Esophagus muscularis mucosa (tissue), 4 donors: ENCODE measurements around the gene PHACTR3. TPM values are rescaled to one million over a fixed set of nuclear protein-coding genes. Genes with fewer than 3 reads are reported as not detected.

Experiments
- DNase-seq: peaks from one replicate; pipeline ENCODE4 v3.0.0-alpha.2; 2017; ENCODE audit errors: extremely low spot score
- H3K27ac ChIP-seq, 4 donors: fragments of 200-600 bp; sonication (generic); replicated peaks in 1 of 4; 1 replicate in 3 of 4; 2 replicates in 1 of 4; pipeline ENCODE4 v1.5.1; 2016 to 2019; ENCODE audit warnings: mild to moderate bottlenecking in 1 of 4
- H3K27me3 ChIP-seq, 4 donors: fragments of 200-600 bp; sonication (generic); one replicate each; pipeline versions ENCODE4 v1.5.1 to v1.6.0; 2016 to 2019
- H3K36me3 ChIP-seq, 4 donors: fragments of 200-600 bp; sonication (generic); one replicate each; pipeline ENCODE4 v1.5.1; 2016 to 2019
- H3K4me1 ChIP-seq, 4 donors: fragments of 200-600 bp; sonication (generic); one replicate each; pipeline ENCODE4 v1.5.1; 2016 to 2019
- H3K4me3 ChIP-seq, 4 donors: fragments of 200-600 bp; sonication (generic); 1 replicate in 2 of 4; 2 replicates in 2 of 4; pipeline ENCODE4 v1.5.1; 2016 to 2019; ENCODE audit warnings: mild to moderate bottlenecking in 4 of 4, moderate library complexity in 1 of 4
- H3K9me3 ChIP-seq, 4 donors: fragments of 200-600 bp; sonication (generic); 1 replicate in 3 of 4; 2 replicates in 1 of 4; pipeline ENCODE4 v1.5.1; 2016 to 2019
- CTCF ChIP-seq, 3 experiments: fragments of 200-600 bp in 2 of 3; fragments of 450-650 bp in 1 of 3; sonication (generic) in 2 of 3; IDR thresholded peaks; one replicate each; pipeline ENCODE4 v1.5.1; 2017 to 2019; ENCODE audit warnings: antibody characterized with exemption in 3 of 3, mild to moderate bottlenecking in 2 of 3, moderate library complexity in 1 of 3
- EP300 ChIP-seq: sonication (generic); formaldehyde crosslinking; IDR thresholded peaks from one replicate; pipeline ENCODE4 v1.6.1; 2017; ENCODE audit warnings: antibody characterized with exemption
- POLR2A ChIP-seq: fragments of 450-650 bp; IDR thresholded peaks from one replicate; pipeline ENCODE4 v1.6.1; 2017; ENCODE audit warnings: antibody characterized with exemption, moderate library complexity, mild to moderate bottlenecking, low read depth
- POLR2AphosphoS5 ChIP-seq, 2 donors: sonication (generic); formaldehyde crosslinking; IDR thresholded peaks; one replicate each; pipeline ENCODE4 v1.6.1; 2017; ENCODE audit warnings: antibody characterized with exemption in 2 of 2
- WGBS: methylation state at CpG from one replicate; pipeline ENCODE4 v1.1.5; 2018; 5-methylcytosine and 5-hydroxymethylcytosine counted together
- intact Hi-C: fragments of 100-400 bp; cut with DNase I; formaldehyde crosslinking; loops from one replicate; pipeline ENCODE4 v1.15.1; 2023
- total RNA-seq, 4 donors: library from RNA; depleted of rRNA; stranded (reverse); fragments of >200 nt; gene quantifications; one replicate each; pipeline versions ENCODE4 v1.1.0 to v1.2.1, GENCODE V29; 2016

Gene PHACTR3
- total RNA-seq, 4 donors from 2014 or later, result 0.17 to 0.86 (median 0.56) TPM

- Histone ChIP-seq H3K4me1 (peaks cover 16 to 27% (median 20%) of the 10 kb centered on the region in 4 donors), H3K9me3 (no peaks in the 10 kb centered on the region), H3K27me3 (peaks cover 0 to 12% (median under 1%) of the 10 kb centered on the region in 4 donors), H3K4me3 (no peak overlapping the region), H3K27ac (no peak overlapping the region), H3K36me3 (no peaks in the 10 kb centered on the region)
- no peak for TF ChIP-seq CTCF (IDR thresholded peaks at IDR 0.05)
- WGBS, result 90% methylated on average over 13 of the region's 13 CpGs
- peak; percentile 89 for DNase-seq
- intact Hi-C loops, result no loop called here
Observed at GRCh38 chr20:59832406-59833363, 228.3 kb downstream of the PHACTR3 start.

- peak; percentile 70 for DNase-seq
- intact Hi-C loops, result no loop called here
- H3K27me3 ChIP-seq, result peaks cover 0 to 36% (median 7%) of the 10 kb centered on the region in 4 donors
- H3K36me3 ChIP-seq, result no peaks in the 10 kb centered on the region
- H3K27ac ChIP-seq, result no peak overlapping the region
- no peak for TF ChIP-seq POLR2A
- no peak for TF ChIP-seq POLR2AphosphoS5 (IDR thresholded peaks at IDR 0.05)
- TF ChIP-seq EP300, result no peak
- TF ChIP-seq CTCF (IDR thresholded peaks at IDR 0.05), result no peak
- H3K4me1 ChIP-seq, result peaks cover 16 to 34% (median 20%) of the 10 kb centered on the region in 4 donors
- WGBS, result 36% methylated on average over 2 of the region's 2 CpGs
- no peak overlapping the region for H3K4me3 ChIP-seq
- H3K9me3 ChIP-seq, result no peaks in the 10 kb centered on the region
Observed at GRCh38 chr20:59835057-59835447, 230.7 kb downstream of the PHACTR3 start.

GRCh38 chr20:59835448-59836395, 231.4 kb downstream of the PHACTR3 start:
- no peaks in the 10 kb centered on the region for H3K36me3 ChIP-seq
- peaks cover 16 to 34% (median 20%) of the 10 kb centered on the region in 4 donors for H3K4me1 ChIP-seq
- H3K9me3 ChIP-seq, result no peaks in the 10 kb centered on the region
- H3K27ac ChIP-seq, result no peak overlapping the region
- DNase-seq, result peak; percentile 86
- peak overlapping the region in 3 of 4 donors; percentile 11 to 24 (median 13) for H3K4me3 ChIP-seq
- peaks cover 0 to 42% (median 7%) of the 10 kb centered on the region in 4 donors for H3K27me3 ChIP-seq
- intact Hi-C loops, result no loop called here
- no peak for TF ChIP-seq EP300
- TF ChIP-seq POLR2A, result no peak
- no peak for TF ChIP-seq CTCF (IDR thresholded peaks at IDR 0.05)
- no peak for TF ChIP-seq POLR2AphosphoS5 (IDR thresholded peaks at IDR 0.05)
- 4% methylated on average over 11 of the region's 16 CpGs for WGBS

- H3K4me3 ChIP-seq, result no peak overlapping the region
- peaks cover 16 to 29% (median 20%) of the 10 kb centered on the region in 4 donors for H3K4me1 ChIP-seq
- DNase-seq, result peak; percentile 50
- intact Hi-C loops, result no loop called here
- no peaks in the 10 kb centered on the region for H3K36me3 ChIP-seq
- TF ChIP-seq POLR2AphosphoS5 (IDR thresholded peaks at IDR 0.05) (no peak), POLR2A (no peak), EP300 (no peak), CTCF (IDR thresholded peaks at IDR 0.05) (no peak)
- no peaks in the 10 kb centered on the region for H3K9me3 ChIP-seq
- WGBS, result 53% methylated on average over 6 of the region's 6 CpGs
- H3K27me3 ChIP-seq, result peaks cover 0 to 52% (median 7%) of the 10 kb centered on the region in 4 donors
- H3K27ac ChIP-seq, result no peak overlapping the region
Observed at GRCh38 chr20:59836767-59837166, 232.4 kb downstream of the PHACTR3 start.
